Smooth muscle cell (in vitro differentiated cells): ENCODE measurements around the gene MYDGF. TPM values are rescaled to one million over a fixed set of nuclear protein-coding genes. Genes with fewer than 3 reads are reported as not detected.

Source experiments
- DNase-seq: peaks from one replicate; lab custom pipeline; 2025; ENCODE audit not compliant: unreplicated experiment; lab: John Stamatoyannopoulos, UW
- H2AFZ ChIP-seq: fragments of 200-600 bp; sonication (generic); 2 replicates; pipeline ENCODE4 v1.6.0; 2016; ENCODE audit warnings: antibody characterized with exemption, low read depth, mild to moderate bottlenecking
- H3F3A ChIP-seq: fragments of 200-600 bp; sonication (generic); 2 replicates; pipeline ENCODE4 v1.6.0; 2017; ENCODE audit warnings: antibody characterized with exemption, low read depth
- H3K27ac ChIP-seq: fragments of 200-600 bp; sonication (generic); 2 replicates; pipeline ENCODE4 v1.5.1; 2016; ENCODE audit warnings: low read depth, mild to moderate bottlenecking
- H3K27me3 ChIP-seq: fragments of 200-600 bp; sonication (generic); 2 replicates; pipeline ENCODE4 v1.6.1; 2016; ENCODE audit warnings: low read depth, mild to moderate bottlenecking
- H3K36me3 ChIP-seq: fragments of 200-600 bp; sonication (generic); 2 replicates; pipeline ENCODE4 v1.5.1; 2016; ENCODE audit warnings: low read depth
- H3K4me1 ChIP-seq: fragments of 200-600 bp; sonication (generic); 2 replicates; pipeline ENCODE4 v1.5.1; 2016; ENCODE audit warnings: low read depth
- H3K4me2 ChIP-seq: fragments of 200-600 bp; sonication (generic); 2 replicates; pipeline ENCODE4 v1.6.0; 2016; ENCODE audit warnings: mild to moderate bottlenecking
- H3K4me3 ChIP-seq: fragments of 200-600 bp; sonication (generic); 2 replicates; pipeline ENCODE4 v1.5.1; 2016; ENCODE audit warnings: mild to moderate bottlenecking
- H3K79me2 ChIP-seq: fragments of 200-600 bp; sonication (generic); 2 replicates; pipeline ENCODE4 v1.6.0; 2016; ENCODE audit warnings: low read depth, mild to moderate bottlenecking
- H3K9ac ChIP-seq: fragments of 200-600 bp; sonication (generic); 2 replicates; pipeline ENCODE4 v1.6.0; 2016; ENCODE audit warnings: low read depth
- H3K9me3 ChIP-seq: fragments of 200-600 bp; sonication (generic); replicated peaks from 2 replicates; pipeline ENCODE4 v1.5.1; 2016; ENCODE audit warnings: low read depth
- H4K20me1 ChIP-seq: fragments of 200-600 bp; sonication (generic); 2 replicates; pipeline ENCODE4 v1.6.0; 2016; ENCODE audit warnings: low read depth
- CTCF ChIP-seq: fragments of 200-600 bp; sonication (generic); IDR thresholded peaks from 2 replicates; pipeline ENCODE4 v1.5.1; 2017; ENCODE audit warnings: borderline replicate concordance, mild to moderate bottlenecking, antibody characterized with exemption; ENCODE audit not compliant: insufficient read depth, poor library complexity, severe bottlenecking
- WGBS: methylation state at CpG from one replicate; pipeline ENCODE4 v1.1.7; 2016; ENCODE audit warnings: low lambda C conversion rate; 5-methylcytosine and 5-hydroxymethylcytosine counted together
- polyA plus RNA-seq: library from polyadenylated mRNA; unstranded; fragments of >200 nt; fragmentation: Nextera tagmentation; extraction: Ambion mirVana; gene quantifications from 2 replicates; pipeline ENCODE4 v1.2.1, GENCODE V29; 2016
- total RNA-seq: library from RNA; depleted of rRNA; stranded (reverse); fragments of >200 nt; gene quantifications from 2 replicates; pipeline ENCODE4 v1.2.3, GENCODE V29; 2014

Gene MYDGF
- total and polyA plus RNA-seq, 2 experiments from 2014 or later, result 188 to 680 TPM

DNA sequence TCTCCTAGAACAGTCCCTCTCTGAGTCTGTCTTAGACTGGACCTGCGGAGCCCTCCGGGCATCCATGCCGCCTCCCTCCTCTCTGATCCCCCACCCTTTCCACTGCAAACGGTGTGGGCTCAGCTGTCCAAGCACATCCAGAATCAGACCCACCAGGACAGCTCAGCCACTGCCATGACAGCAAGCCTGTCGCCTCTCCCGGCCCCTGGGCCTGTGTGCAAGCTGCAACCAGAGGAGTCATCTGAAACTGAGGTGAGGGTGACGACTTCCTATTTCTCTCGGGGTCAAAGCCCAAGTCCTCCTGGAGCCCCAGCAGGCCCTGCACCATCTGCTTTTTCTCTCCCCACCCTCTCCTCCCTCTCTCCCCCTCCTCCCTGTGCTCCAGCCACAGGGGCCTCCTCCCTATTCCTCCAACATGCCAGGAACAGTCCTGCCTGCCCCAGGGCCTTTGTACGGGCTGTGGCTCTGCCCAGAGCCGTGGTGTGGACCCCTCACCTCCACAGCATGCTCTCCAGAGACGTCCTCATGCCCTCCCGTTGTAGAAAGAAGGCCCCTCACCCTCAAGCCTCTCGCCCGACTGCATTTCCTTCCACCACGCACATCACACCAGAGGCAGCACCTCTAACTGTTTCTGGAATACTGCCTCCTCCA, 23.5 kb upstream of the MYDGF start:
- no peaks in the 10 kb centered on the region for H3K27me3 ChIP-seq
- H3F3A ChIP-seq, result no peaks in the 10 kb centered on the region
- no peaks in the 10 kb centered on the region for H4K20me1 ChIP-seq
- no peaks in the 10 kb centered on the region for H3K79me2 ChIP-seq
- H3K36me3 ChIP-seq, result no peaks in the 10 kb centered on the region
- no peaks in the 10 kb centered on the region for H3K9me3 ChIP-seq
- 99% methylated on average over 15 of the region's 15 CpGs for WGBS
- H3K9ac ChIP-seq, result no peak overlapping the region
- H3K27ac ChIP-seq, result no peak overlapping the region
- no peak for DNase-seq
- TF ChIP-seq CTCF, result no peak
- H3K4me3 ChIP-seq, result no peak overlapping the region
- H3K4me2 ChIP-seq, result no peak overlapping the region
- H3K4me1 ChIP-seq, result no peaks in the 10 kb centered on the region
- no peak overlapping the region for H2AFZ ChIP-seq

DNA sequence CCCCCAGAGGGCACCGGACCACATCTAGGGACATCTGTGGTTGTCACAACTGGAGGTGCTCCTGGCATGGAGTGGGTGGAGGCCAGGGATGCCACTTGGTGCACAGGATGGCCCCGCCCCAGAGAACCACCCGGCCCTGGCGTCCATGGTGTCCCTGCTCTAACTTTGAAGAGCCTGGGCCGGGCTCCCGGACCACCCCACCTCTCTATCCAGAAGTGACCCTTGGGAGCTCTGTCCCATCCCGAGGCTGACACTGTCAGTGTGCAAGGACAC, 22.9 kb upstream of the MYDGF start:
- no peaks in the 10 kb centered on the region for H3K4me1 ChIP-seq
- no peak for DNase-seq
- H3K4me2 ChIP-seq, result no peak overlapping the region
- no peak overlapping the region for H3K9ac ChIP-seq
- no peak for TF ChIP-seq CTCF
- H3K36me3 ChIP-seq, result no peaks in the 10 kb centered on the region
- H3K9me3 ChIP-seq, result no peaks in the 10 kb centered on the region
- no peak overlapping the region for H3K27ac ChIP-seq
- no peaks in the 10 kb centered on the region for H4K20me1 ChIP-seq
- H3K27me3 ChIP-seq, result no peaks in the 10 kb centered on the region
- 100% methylated on average over 2 of the region's 7 CpGs for WGBS
- H3K4me3 ChIP-seq, result no peak overlapping the region
- no peaks in the 10 kb centered on the region for H3K79me2 ChIP-seq
- H3F3A ChIP-seq, result no peaks in the 10 kb centered on the region
- H2AFZ ChIP-seq, result no peak overlapping the region

DNA sequence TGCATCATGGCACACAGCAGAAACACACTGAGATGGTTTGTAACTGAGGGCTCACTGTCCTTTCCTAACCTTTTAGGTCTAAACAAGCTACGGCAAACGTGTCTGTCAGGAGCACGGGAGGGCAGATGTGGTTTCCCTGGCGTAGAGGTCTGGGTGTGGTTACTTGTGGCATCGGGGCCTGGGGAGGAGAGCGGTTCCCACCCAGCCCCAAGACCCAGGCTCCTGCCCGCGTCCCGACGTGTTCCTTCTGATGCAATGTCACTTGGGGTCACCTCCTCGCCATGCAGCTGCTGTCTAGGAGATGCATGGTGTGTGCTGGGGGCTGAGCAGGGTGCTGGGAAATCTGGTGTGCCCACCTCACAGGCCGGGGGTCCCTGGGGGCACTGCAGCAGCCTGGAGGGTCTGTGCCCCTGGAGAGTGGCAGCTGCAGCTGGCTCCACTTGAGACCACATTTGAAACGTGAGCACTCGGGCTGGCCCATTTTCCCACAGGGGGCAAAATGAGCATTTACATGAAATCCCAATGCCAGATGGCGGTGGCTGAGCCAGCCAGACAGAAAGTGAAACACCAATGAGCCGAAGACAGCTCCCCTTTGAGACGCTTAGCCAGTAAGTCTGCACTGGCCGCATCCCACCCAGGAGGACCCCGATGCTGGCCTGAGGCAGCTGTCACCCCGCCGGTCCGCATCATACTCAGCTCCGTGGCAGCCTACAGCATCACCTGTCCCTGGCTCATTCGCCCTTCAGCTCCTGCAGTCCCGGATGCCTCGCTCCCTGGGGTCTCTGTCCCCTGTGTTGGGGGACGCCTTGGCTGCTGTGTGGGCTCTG, 22.3 kb upstream of the MYDGF start:
- H3K4me2 ChIP-seq, result no peak overlapping the region
- 94% methylated on average over 23 of the region's 27 CpGs for WGBS
- no peak for DNase-seq
- no peak overlapping the region for H3K27ac ChIP-seq
- no peaks in the 10 kb centered on the region for H3K79me2 ChIP-seq
- H3K27me3 ChIP-seq, result no peaks in the 10 kb centered on the region
- no peak overlapping the region for H2AFZ ChIP-seq
- no peak overlapping the region for H3K9ac ChIP-seq
- no peaks in the 10 kb centered on the region for H3K36me3 ChIP-seq
- H3F3A ChIP-seq, result no peaks in the 10 kb centered on the region
- H3K4me3 ChIP-seq, result no peak overlapping the region
- no peaks in the 10 kb centered on the region for H3K9me3 ChIP-seq
- no peaks in the 10 kb centered on the region for H4K20me1 ChIP-seq
- TF ChIP-seq CTCF, result no peak
- H3K4me1 ChIP-seq, result no peaks in the 10 kb centered on the region

DNA sequence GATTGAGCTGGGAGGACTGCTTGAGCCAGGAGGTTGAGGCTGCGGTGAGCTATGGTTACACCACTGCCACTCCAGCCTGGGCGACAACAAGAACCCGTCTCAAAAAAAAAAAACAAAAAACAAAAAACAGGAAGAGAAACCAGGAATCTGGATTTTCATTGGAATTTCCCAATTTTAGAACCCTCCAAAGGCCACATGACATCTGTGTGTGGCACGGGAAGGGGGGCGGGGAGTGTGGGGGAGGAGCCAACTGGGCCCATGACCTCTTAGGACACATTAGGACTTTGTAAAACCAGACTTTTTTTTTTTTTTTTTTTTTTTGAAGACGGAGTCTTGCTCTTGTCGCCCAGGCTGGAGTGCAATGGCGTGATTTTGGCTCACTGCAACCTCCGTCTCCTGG, 21.2 kb upstream of the MYDGF start:
- 96% methylated on average over 9 of the region's 9 CpGs for WGBS

More for the DNA sequence above, 21.2 kb upstream of the MYDGF start:
- TF ChIP-seq CTCF, result no peak
- Histone ChIP-seq H3K4me2 (no peak overlapping the region), H3K4me1 (no peaks in the 10 kb centered on the region), H3K27me3 (no peaks in the 10 kb centered on the region), H3F3A (no peaks in the 10 kb centered on the region), H3K9me3 (no peaks in the 10 kb centered on the region), H2AFZ (no peak overlapping the region), H3K36me3 (no peaks in the 10 kb centered on the region), H3K79me2 (no peaks in the 10 kb centered on the region), H3K27ac (no peak overlapping the region), H3K4me3 (no peak overlapping the region), H3K9ac (no peak overlapping the region), H4K20me1 (no peaks in the 10 kb centered on the region)
- DNase-seq, result no peak
